Erythroblast (primary cell): Measurements from ENCODE around the gene LRP1.

ENCODE experiments used
- GATA1 ChIP-seq: IDR thresholded peaks from 2 replicates; pipeline ENCODE4 v1.6.1; 2011; ENCODE audit warnings: low read depth, mild to moderate bottlenecking, control low read depth, low read length, moderate library complexity
- POLR2A ChIP-seq: IDR thresholded peaks from 2 replicates; pipeline ENCODE4 v1.6.1; 2011; ENCODE audit warnings: mild to moderate bottlenecking, low read length

- TF ChIP-seq POLR2A, result no peak
- no peak for TF ChIP-seq GATA1
Observed at GRCh38 chr12:57201219-57201618, 72.9 kb downstream of the LRP1 start.
